ENCODE data around the gene PDYN. TPM values are rescaled to one million over a fixed set of nuclear protein-coding genes. Genes with fewer than 3 reads are reported as not detected.

The PDYN gene
- total RNA-seq, 4 donors from 2014 or later: not detected

DNA sequence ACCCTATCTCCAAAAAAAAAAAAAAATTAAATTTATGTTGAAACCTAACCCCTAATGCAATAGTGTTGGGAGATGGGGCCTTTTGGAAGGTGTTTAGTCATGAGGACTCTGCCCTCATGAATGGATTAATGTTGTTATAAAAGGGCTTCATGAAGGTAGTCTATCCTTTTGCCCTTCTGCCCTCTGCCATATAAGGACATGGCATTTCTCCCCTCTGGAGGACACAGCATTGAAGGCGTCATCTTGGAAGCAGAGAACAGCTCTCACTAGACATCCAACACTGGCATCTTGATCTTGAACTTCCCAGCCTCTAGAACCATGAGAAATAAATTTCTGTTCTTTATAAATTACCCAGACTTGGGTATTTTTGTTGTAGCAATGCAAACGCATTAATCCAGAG is 35.4 kb downstream of the PDYN start:
- no peak for DNase-seq
- WGBS, 2 donors (ENCODE audit: low coverage in 1 of 2): 78 to 89% methylated on average over 1 to 2 of the region's 2 CpGs
- Histone ChIP-seq H3K36me3 (no peaks in the 10 kb centered on the region), H3K9me3 (no peaks in the 10 kb centered on the region), H3K4me1 (no peaks in the 10 kb centered on the region), H3K27ac (no peak overlapping the region), H3K4me3 (no peak overlapping the region), H3K27me3 (no peaks in the 10 kb centered on the region)
- TF ChIP-seq POLR2AphosphoS5 (IDR thresholded peaks at IDR 0.05) (no peak), EP300 (IDR thresholded peaks at IDR 0.05; ENCODE audit: low read depth) (no peak), POLR2A (IDR thresholded peaks at IDR 0.05) (no peak)
- TF ChIP-seq, protein P1, sequence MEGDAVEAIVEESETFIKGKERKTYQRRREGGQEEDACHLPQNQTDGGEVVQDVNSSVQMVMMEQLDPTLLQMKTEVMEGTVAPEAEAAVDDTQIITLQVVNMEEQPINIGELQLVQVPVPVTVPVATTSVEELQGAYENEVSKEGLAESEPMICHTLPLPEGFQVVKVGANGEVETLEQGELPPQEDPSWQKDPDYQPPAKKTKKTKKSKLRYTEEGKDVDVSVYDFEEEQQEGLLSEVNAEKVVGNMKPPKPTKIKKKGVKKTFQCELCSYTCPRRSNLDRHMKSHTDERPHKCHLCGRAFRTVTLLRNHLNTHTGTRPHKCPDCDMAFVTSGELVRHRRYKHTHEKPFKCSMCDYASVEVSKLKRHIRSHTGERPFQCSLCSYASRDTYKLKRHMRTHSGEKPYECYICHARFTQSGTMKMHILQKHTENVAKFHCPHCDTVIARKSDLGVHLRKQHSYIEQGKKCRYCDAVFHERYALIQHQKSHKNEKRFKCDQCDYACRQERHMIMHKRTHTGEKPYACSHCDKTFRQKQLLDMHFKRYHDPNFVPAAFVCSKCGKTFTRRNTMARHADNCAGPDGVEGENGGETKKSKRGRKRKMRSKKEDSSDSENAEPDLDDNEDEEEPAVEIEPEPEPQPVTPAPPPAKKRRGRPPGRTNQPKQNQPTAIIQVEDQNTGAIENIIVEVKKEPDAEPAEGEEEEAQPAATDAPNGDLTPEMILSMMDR (IDR thresholded peaks at IDR 0.05): no peak
- in situ Hi-C loops (cut with MboI; ENCODE audit: low pct_ligation_motif_present in 1 of 4, low pct_unique_long_range_greater_than_20kb in 1 of 4, low sequenced_read_pairs in 3 of 4): no loop called here
- intact Hi-C loops (cut with DNase I; ENCODE audit: low total_unique reads): no loop called here

DNA sequence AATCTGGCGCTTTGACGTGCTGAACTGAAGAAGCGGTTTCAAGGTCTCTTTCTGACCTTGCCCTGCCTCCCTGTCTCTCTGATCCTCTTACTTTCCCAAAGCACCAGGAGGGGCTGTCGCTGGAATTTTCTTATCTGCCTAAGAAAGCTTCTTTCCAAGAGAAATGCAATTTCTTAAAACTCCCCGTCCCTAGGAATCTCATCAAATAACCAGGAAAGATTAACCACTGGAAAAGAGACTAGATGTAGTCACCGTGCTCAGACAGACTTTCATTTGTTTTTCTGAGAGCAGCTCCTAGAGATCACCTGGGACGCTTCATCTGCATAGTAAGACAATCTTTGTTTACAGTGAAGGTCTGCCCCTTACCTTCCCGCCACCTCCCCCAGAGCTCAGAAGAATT is 38.6 kb downstream of the PDYN start:
- no peak for TF ChIP-seq POLR2A (IDR thresholded peaks at IDR 0.05)
- TF ChIP-seq POLR2AphosphoS5 (IDR thresholded peaks at IDR 0.05): no peak
- TF ChIP-seq EP300 (IDR thresholded peaks at IDR 0.05; ENCODE audit: low read depth): no peak
- TF ChIP-seq, protein P1 (IDR thresholded peaks at IDR 0.05): no peak
- 76 to 83% methylated on average over 7 to 8 of the region's 8 CpGs for WGBS, 2 donors (ENCODE audit: low coverage in 1 of 2)

DNA sequence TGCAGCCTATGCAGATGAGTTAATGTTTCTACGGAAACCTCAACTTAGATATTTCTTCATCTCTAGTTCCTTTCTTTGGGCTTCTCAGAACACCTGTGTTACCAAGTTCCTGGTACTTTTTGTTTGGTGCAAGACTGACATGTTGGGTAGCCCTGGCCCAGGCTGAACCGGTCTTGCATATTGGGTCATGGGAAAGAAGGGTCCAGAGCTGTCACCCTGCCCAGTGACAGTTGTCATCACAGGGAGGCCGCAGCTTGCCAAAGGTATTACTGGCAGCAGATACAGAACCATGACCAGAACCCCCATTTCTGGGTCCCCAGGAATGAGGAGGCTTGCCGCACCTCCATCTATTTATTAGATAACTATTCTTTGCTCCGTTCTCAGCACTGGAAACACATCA is 40.2 kb downstream of the PDYN start:
- WGBS, 2 donors (ENCODE audit: low coverage in 1 of 2): 93 to 100% methylated on average over 1 to 5 of the region's 5 CpGs
- H3K27ac ChIP-seq: no peak overlapping the region
- H3K4me3 ChIP-seq: no peak overlapping the region
- H3K36me3 ChIP-seq: no peaks in the 10 kb centered on the region
- intact Hi-C loops (cut with DNase I; ENCODE audit: low total_unique reads) (no loop called here), in situ Hi-C loops (cut with MboI; ENCODE audit: low pct_ligation_motif_present in 1 of 4, low pct_unique_long_range_greater_than_20kb in 1 of 4, low sequenced_read_pairs in 3 of 4) (no loop called here)
- TF ChIP-seq, protein P1 (IDR thresholded peaks at IDR 0.05): no peak
- TF ChIP-seq EP300 (IDR thresholded peaks at IDR 0.05; ENCODE audit: low read depth) (no peak), POLR2A (IDR thresholded peaks at IDR 0.05) (no peak), POLR2AphosphoS5 (IDR thresholded peaks at IDR 0.05) (no peak)
- H3K27me3 ChIP-seq: no peaks in the 10 kb centered on the region
- DNase-seq: no peak
- no peaks in the 10 kb centered on the region for H3K9me3 ChIP-seq
- peaks cover 0 to 3% (median 0%) of the 10 kb centered on the region in 4 donors for H3K4me1 ChIP-seq

More for the DNA sequence above, 38.6 kb downstream of the PDYN start:
- no peaks in the 10 kb centered on the region for H3K9me3 ChIP-seq
- no peaks in the 10 kb centered on the region for H3K36me3 ChIP-seq
- no peaks in the 10 kb centered on the region for H3K27me3 ChIP-seq
- DNase-seq: no peak
- no peaks in the 10 kb centered on the region for H3K4me1 ChIP-seq
- in situ Hi-C loops (cut with MboI; ENCODE audit: low pct_ligation_motif_present in 1 of 4, low pct_unique_long_range_greater_than_20kb in 1 of 4, low sequenced_read_pairs in 3 of 4): no loop called here
- intact Hi-C loops (cut with DNase I; ENCODE audit: low total_unique reads): no loop called here
- H3K4me3 ChIP-seq: no peak overlapping the region
- no peak overlapping the region for H3K27ac ChIP-seq

DNA sequence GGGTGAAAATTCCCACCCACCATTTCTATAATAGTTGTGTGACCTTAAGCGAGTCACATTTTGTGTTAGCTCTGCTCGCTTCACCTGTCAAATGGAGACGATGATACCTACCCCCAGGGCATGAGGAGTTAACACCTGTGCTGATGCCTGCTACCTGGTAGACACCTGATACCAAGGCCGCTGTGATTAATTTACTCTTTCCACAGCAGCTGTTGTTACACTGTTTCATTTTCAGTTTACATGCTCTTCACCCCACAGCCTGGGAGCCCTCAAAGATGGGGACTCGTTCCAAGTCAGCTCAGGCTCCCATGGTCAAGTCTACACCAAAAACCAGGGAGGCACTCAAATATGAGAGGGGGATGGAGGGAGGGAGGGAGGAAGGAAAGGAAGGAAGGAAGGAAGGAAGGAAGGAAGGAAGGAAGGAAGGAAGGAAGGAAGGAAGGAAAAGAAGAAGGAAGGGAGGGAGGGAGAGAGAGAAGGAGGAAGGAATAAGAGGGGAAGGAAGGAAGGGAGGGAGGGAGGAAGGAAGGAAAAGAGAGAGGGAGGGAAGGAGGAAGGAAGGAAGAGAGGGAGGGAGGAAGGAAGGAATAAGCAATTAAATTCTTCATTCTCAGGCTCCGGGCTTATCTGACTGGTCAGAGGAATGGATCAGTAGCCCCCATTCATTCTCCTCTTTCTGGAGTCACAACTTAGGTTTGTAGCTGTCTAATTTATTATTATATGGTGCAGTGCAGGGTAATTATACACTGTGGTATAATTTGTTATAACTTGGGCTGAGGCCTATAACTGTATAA is 40.9 kb downstream of the PDYN start:
- H3K27ac ChIP-seq: no peak overlapping the region
- TF ChIP-seq EP300 (IDR thresholded peaks at IDR 0.05; ENCODE audit: low read depth) (no peak), POLR2A (IDR thresholded peaks at IDR 0.05) (no peak), POLR2AphosphoS5 (IDR thresholded peaks at IDR 0.05) (no peak)
- TF ChIP-seq, protein P1 (IDR thresholded peaks at IDR 0.05): no peak
- H3K4me1 ChIP-seq: peaks cover 0 to 3% (median 0%) of the 10 kb centered on the region in 4 donors
- no peaks in the 10 kb centered on the region for H3K9me3 ChIP-seq
- H3K4me3 ChIP-seq: no peak overlapping the region
- in situ Hi-C loops (cut with MboI; ENCODE audit: low pct_ligation_motif_present in 1 of 4, low pct_unique_long_range_greater_than_20kb in 1 of 4, low sequenced_read_pairs in 3 of 4) (no loop called here), intact Hi-C loops (cut with DNase I; ENCODE audit: low total_unique reads) (no loop called here)
- no peak for DNase-seq
- H3K36me3 ChIP-seq: no peaks in the 10 kb centered on the region
- 54 to 55% methylated on average over 5 to 6 of the region's 6 CpGs for WGBS, 2 donors (ENCODE audit: low coverage in 1 of 2)
- no peaks in the 10 kb centered on the region for H3K27me3 ChIP-seq
